ENCODE data around the gene VPS13A.

GRCh38 chr9:77424993-77425392 lies 247.7 kb downstream of the VPS13A start:
- no peak for TF ChIP-seq CTCF (IDR thresholded peaks at IDR 0.05 in 4 of 5, conservative IDR thresholded peaks at IDR 0.05 in 1 of 5)
- no peak for TF ChIP-seq POLR2A (IDR thresholded peaks at IDR 0.05)
